HepG2 (cell line): ENCODE data around the gene ABCG2. TPM values are rescaled to one million over a fixed set of nuclear protein-coding genes. Genes with fewer than 3 reads are reported as not detected.

Experiments used
- EP300 ChIP-seq, 3 experiments: sonication (generic) in 1 of 3; formaldehyde crosslinking in 1 of 3; IDR thresholded peaks; 2 replicates each; pipeline versions ENCODE4 v1.5.1 to v1.6.1; 2011 to 2020; ENCODE audit warnings: low read depth in 2 of 3, low read length in 2 of 3, borderline replicate concordance in 1 of 3, improper control_type of control experiment in 1 of 3, mild to moderate bottlenecking in 1 of 3, missing genetic modification reagents in 1 of 3, moderate library complexity in 1 of 3
- FIP1L1 ChIP-seq: fragments of 200-400 bp; formaldehyde crosslinking; IDR thresholded peaks from 2 replicates; pipeline ENCODE4 v1.6.1; 2018; ENCODE audit warnings: low read depth, mild to moderate bottlenecking, low read length, moderate library complexity, borderline replicate concordance; ENCODE audit not compliant: insufficient read depth
- FOSL2 ChIP-seq: sonication (generic); formaldehyde crosslinking; IDR thresholded peaks from 2 replicates; pipeline ENCODE4 v1.4.0; 2020; ENCODE audit warnings: missing genetic modification reagents
- FOXK1 ChIP-seq: sonication (generic); formaldehyde crosslinking; IDR thresholded peaks from 2 replicates; pipeline ENCODE4 v1.4.0; 2020; ENCODE audit warnings: low read depth, missing genetic modification reagents, borderline replicate concordance
- KDM1A ChIP-seq: IDR thresholded peaks from 2 replicates; pipeline ENCODE4 v1.6.1; 2016; ENCODE audit warnings: missing compliant biosample characterization
- MED13 ChIP-seq: sonication (generic); formaldehyde crosslinking; IDR thresholded peaks from 2 replicates; pipeline ENCODE4 v1.5.0; 2020; ENCODE audit warnings: missing genetic modification reagents
- MZF1 ChIP-seq: sonication (generic); formaldehyde crosslinking; IDR thresholded peaks from 2 replicates; pipeline ENCODE4 v1.8.1; 2023; ENCODE audit warnings: mild to moderate bottlenecking, missing genetic modification reagents, borderline replicate concordance
- NRL ChIP-seq: sonication (generic); formaldehyde crosslinking; IDR thresholded peaks from 2 replicates; pipeline ENCODE4 v1.5.0; 2020; ENCODE audit warnings: missing genetic modification reagents, mild to moderate bottlenecking, moderate library complexity, borderline replicate concordance
- PHB2 ChIP-seq: fragments of 450-650 bp; IDR thresholded peaks from 2 replicates; pipeline ENCODE4 v1.6.1; 2018; ENCODE audit not compliant: partially characterized antibody
- SETDB1 ChIP-seq: sonication (generic); formaldehyde crosslinking; IDR thresholded peaks from 2 replicates; pipeline ENCODE4 v1.5.1; 2020; ENCODE audit warnings: missing genetic modification reagents, mild to moderate bottlenecking, borderline replicate concordance
- SNAPC5 ChIP-seq: sonication (generic); formaldehyde crosslinking; IDR thresholded peaks from 2 replicates; pipeline ENCODE4 v1.8.1; 2023; ENCODE audit warnings: mild to moderate bottlenecking, missing genetic modification reagents, borderline replicate concordance
- TOPORS ChIP-seq: sonication (generic); formaldehyde crosslinking; IDR thresholded peaks from 2 replicates; pipeline ENCODE4 v1.8.0; 2023; ENCODE audit warnings: mild to moderate bottlenecking, missing genetic modification reagents
- ZNF256 ChIP-seq: sonication (generic); formaldehyde crosslinking; conservative IDR thresholded peaks from 2 replicates; pipeline ENCODE4 v1.4.0; 2020; ENCODE audit warnings: missing genetic modification reagents
- ZNF724P ChIP-seq: sonication (generic); formaldehyde crosslinking; IDR thresholded peaks from 2 replicates; pipeline ENCODE4 v1.8.0; 2022; ENCODE audit warnings: missing genetic modification reagents, borderline replicate concordance
- ZNF776 ChIP-seq: sonication (generic); formaldehyde crosslinking; IDR thresholded peaks from 2 replicates; pipeline ENCODE4 v1.4.0; 2020; ENCODE audit warnings: mild to moderate bottlenecking, missing genetic modification reagents
- polyA plus RNA-seq, 8 experiments: library from polyadenylated mRNA; depleted of rRNA in 3 of 8; stranded (reverse) in 7 of 8; unstranded in 1 of 8; fragments of >200 nt; fragmentation: Illumina TruSeq in 4 of 8; extraction: Trizol in 4 of 8; gene quantifications; 2 replicates each; pipeline versions ENCODE4 v1.2.1 to v1.2.3, GENCODE V29; 2011 to 2016; ENCODE audit warnings: low read depth in 4 of 8, missing spikeins in 1 of 8, mixed read lengths in 1 of 8; ENCODE audit not compliant: insufficient read depth in 1 of 8
- total RNA-seq, 5 experiments: library from RNA; depleted of rRNA; stranded (reverse); fragments of >200 nt; fragmentation: Illumina TruSeq; extraction: Trizol; gene quantifications; 2 replicates each; pipeline ENCODE4 v1.2.3, GENCODE V29; 2016; ENCODE audit warnings: low read depth in 1 of 5
- TF ChIP-seq, protein P1 (sequence below): sonication (generic); formaldehyde crosslinking; IDR thresholded peaks from one replicate; pipeline ENCODE4 v1.5.1; 2020; ENCODE audit warnings: mild to moderate bottlenecking, missing genetic modification reagents; ENCODE audit errors: not compliant biosample characterization
- TF ChIP-seq, protein P2 (sequence below): sonication (generic); formaldehyde crosslinking; IDR thresholded peaks from 2 replicates; pipeline ENCODE4 v1.4.0; 2020; ENCODE audit warnings: mild to moderate bottlenecking, low read depth, missing genetic modification reagents

The ABCG2 gene
- total and polyA plus RNA-seq, 2 of the 13 experiments (the other 11 are each of a cell fraction or from before 2014, with no cell fraction given): 10.0 to 15.7 TPM

DNA sequence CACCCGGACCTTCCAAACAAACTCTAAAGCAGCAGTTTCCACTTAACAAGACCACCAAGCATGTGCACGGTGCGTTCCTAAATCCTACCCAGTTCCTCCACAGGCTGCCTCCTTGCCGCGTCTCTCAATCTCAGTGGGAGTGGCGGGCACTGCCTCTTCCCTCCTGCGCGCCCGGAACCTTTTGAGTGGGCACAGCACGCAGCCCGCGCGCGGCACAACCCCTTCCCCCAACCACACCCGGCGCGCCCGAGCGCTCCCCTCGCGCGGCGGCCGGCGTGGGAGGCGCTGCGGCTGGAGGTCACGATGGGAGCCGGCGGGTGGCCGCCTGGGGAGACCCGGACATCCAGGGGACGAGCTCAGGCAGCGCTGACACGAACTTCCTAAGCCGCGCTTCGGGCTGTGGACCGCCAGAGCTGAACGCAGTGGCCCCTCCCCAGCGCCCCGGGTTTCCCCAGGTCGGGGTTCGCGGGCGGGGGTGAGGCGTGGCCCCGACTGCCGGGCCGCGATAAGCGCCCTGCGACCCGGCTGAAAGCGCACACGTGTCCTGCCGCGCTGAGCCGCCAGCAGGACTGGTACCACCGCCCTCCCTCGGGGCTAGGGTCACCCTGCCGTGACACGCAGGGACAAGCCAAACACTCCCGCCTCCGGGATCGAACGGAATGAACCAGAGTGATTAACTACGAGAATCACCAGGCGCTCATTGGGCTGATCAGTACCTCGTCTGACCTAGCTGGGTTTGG, at the start of gene ABCG2 (continued):
- TF ChIP-seq ZNF776 (peak; percentile 74; the same call in 1 of the 2 replicates), ZNF724P (CRISPR knock-in tag) (peak; percentile 62; the same call in 1 of the 2 replicates), FOXK1 (CRISPR knock-in tag) (no peak), PHB2 (no peak), SNAPC5 (no peak), SETDB1 (CRISPR knock-in tag) (no peak), MZF1 (CRISPR knock-in tag) (no peak), FIP1L1 (no peak), KDM1A (CRISPR knock-in tag) (no peak), NRL (CRISPR knock-in tag) (peak; percentile 75), MED13 (CRISPR knock-in tag) (no peak), EP300 (IDR thresholded peaks at IDR 0.05; ENCODE audit: low read depth in 2 of 2, low read length in 2 of 2) (no peak), EP300 (CRISPR knock-in tag; IDR thresholded peaks at IDR 0.05; ENCODE audit: borderline replicate concordance) (no peak; the same call in 1 of the 2 replicates), FOSL2 (peak; percentile 84), ZNF256 (CRISPR knock-in tag) (no peak), TOPORS (CRISPR knock-in tag) (no peak)
- TF ChIP-seq, protein P1, sequence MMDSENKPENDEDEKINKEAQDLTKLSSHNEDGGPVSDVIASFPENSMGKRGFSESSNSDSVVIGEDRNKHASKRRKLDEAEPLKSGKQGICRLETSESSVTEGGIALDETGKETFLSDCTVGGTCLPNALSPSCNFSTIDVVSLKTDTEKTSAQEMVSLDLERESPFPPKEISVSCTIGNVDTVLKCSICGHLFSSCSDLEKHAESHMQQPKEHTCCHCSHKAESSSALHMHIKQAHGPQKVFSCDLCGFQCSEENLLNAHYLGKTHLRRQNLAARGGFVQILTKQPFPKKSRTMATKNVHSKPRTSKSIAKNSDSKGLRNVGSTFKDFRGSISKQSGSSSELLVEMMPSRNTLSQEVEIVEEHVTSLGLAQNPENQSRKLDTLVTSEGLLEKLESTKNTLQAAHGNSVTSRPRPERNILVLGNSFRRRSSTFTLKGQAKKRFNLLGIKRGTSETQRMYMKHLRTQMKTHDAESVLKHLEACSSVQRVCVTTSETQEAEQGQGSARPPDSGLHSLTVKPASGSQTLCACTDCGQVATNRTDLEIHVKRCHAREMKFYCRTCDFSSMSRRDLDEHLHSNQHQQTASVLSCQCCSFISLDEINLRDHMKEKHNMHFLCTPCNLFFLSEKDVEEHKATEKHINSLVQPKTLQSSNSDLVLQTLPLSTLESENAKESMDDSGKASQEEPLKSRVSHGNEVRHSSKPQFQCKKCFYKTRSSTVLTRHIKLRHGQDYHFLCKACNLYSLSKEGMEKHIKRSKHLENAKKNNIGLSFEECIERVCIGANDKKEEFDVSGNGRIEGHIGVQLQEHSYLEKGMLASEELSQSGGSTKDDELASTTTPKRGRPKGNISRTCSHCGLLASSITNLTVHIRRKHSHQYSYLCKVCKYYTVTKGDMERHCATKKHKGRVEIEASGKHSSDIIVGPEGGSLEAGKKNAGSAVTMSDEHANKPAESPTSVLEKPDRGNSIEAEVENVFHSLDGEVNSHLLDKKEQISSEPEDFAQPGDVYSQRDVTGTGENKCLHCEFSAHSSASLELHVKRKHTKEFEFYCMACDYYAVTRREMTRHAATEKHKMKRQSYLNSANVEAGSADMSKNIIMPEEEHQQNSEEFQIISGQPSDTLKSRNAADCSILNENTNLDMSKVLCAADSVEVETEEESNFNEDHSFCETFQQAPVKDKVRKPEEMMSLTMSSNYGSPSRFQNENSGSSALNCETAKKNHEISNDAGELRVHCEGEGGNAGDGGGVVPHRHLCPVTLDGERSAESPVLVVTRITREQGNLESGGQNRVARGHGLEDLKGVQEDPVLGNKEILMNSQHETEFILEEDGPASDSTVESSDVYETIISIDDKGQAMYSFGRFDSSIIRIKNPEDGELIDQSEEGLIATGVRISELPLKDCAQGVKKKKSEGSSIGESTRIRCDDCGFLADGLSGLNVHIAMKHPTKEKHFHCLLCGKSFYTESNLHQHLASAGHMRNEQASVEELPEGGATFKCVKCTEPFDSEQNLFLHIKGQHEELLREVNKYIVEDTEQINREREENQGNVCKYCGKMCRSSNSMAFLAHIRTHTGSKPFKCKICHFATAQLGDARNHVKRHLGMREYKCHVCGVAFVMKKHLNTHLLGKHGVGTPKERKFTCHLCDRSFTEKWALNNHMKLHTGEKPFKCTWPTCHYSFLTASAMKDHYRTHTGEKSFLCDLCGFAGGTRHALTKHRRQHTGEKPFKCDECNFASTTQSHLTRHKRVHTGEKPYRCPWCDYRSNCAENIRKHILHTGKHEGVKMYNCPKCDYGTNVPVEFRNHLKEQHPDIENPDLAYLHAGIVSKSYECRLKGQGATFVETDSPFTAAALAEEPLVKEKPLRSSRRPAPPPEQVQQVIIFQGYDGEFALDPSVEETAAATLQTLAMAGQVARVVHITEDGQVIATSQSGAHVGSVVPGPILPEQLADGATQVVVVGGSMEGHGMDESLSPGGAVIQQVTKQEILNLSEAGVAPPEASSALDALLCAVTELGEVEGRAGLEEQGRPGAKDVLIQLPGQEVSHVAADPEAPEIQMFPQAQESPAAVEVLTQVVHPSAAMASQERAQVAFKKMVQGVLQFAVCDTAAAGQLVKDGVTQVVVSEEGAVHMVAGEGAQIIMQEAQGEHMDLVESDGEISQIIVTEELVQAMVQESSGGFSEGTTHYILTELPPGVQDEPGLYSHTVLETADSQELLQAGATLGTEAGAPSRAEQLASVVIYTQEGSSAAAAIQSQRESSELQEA (CRISPR knock-in tag): peak; percentile 77
- TF ChIP-seq, protein P2, sequence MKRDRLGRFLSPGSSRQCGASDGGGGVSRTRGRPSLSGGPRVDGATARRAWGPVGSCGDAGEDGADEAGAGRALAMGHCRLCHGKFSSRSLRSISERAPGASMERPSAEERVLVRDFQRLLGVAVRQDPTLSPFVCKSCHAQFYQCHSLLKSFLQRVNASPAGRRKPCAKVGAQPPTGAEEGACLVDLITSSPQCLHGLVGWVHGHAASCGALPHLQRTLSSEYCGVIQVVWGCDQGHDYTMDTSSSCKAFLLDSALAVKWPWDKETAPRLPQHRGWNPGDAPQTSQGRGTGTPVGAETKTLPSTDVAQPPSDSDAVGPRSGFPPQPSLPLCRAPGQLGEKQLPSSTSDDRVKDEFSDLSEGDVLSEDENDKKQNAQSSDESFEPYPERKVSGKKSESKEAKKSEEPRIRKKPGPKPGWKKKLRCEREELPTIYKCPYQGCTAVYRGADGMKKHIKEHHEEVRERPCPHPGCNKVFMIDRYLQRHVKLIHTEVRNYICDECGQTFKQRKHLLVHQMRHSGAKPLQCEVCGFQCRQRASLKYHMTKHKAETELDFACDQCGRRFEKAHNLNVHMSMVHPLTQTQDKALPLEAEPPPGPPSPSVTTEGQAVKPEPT (CRISPR knock-in tag): 0 out of 2 replicates have a peak, but pooled peaks have one; percentile 25
